GM13976 (cell line): ENCODE measurements around the gene ATG2B.

Experiments
- DNase-seq: peaks from one replicate; pipeline ENCODE4 v3.0.0; 2012; ENCODE audit warnings: low spot score
- CTCF ChIP-seq: IDR thresholded peaks from 2 replicates; pipeline ENCODE4 v1.5.1; 2012; ENCODE audit warnings: borderline replicate concordance, mild to moderate bottlenecking; ENCODE audit not compliant: insufficient read depth; ENCODE audit errors: extremely low read depth, missing control alignments, control extremely low read depth
- in situ Hi-C: fragments of 300-500 bp; cut with MboI; formaldehyde crosslinking; loops from one replicate; pipeline ENCODE4 v1.12.0; 2022; ENCODE audit warnings: low sequenced_read_pairs, mixed read lengths, inconsistent platforms; ENCODE audit not compliant: unreplicated experiment

ATG2B gene

GRCh38 chr14:96294246-96294645, 68.9 kb downstream of the ATG2B start:
- no peak for TF ChIP-seq CTCF
- in situ Hi-C loops: loop anchor here (10.0 kb wide), 1 partner anchor 121 kb away; no protein-coding TSS in a partner anchor

GRCh38 chr14:96287856-96288255, 75.3 kb downstream of the ATG2B start:
- no peak for DNase-seq
- no peak for TF ChIP-seq CTCF
- in situ Hi-C loops: no loop called here

More at GRCh38 chr14:96294246-96294645, 68.9 kb downstream of the ATG2B start:
- no peak for DNase-seq

GRCh38 chr14:96286251-96286650, 76.9 kb downstream of the ATG2B start:
- in situ Hi-C loops: no loop called here
- no peak for DNase-seq
- TF ChIP-seq CTCF: no peak

- TF ChIP-seq CTCF: no peak
- no peak for DNase-seq
- in situ Hi-C loops: no loop called here
Measured at GRCh38 chr14:96285667-96286066, 77.5 kb downstream of the ATG2B start.

GRCh38 chr14:96284430-96284829, 78.7 kb downstream of the ATG2B start:
- TF ChIP-seq CTCF: no peak
- in situ Hi-C loops: no loop called here
- DNase-seq: no peak

- no peak for TF ChIP-seq CTCF
- in situ Hi-C loops: no loop called here
- DNase-seq: no peak
Measured at GRCh38 chr14:96284008-96284407, 79.1 kb downstream of the ATG2B start.

- DNase-seq: no peak
- in situ Hi-C loops: no loop called here
- TF ChIP-seq CTCF: no peak
Measured at GRCh38 chr14:96281486-96281885, 81.7 kb downstream of the ATG2B start.
